Measurements from ENCODE around the gene DIS3L2. TPM values are rescaled to one million over a fixed set of nuclear protein-coding genes. Genes with fewer than 3 reads are reported as not detected.

Gene DIS3L2
- total and polyA plus RNA-seq, 2 of the 8 experiments (the other 6 are each of a cell fraction or from before 2014, with no cell fraction given): 11.5 to 21.6 TPM

DNA sequence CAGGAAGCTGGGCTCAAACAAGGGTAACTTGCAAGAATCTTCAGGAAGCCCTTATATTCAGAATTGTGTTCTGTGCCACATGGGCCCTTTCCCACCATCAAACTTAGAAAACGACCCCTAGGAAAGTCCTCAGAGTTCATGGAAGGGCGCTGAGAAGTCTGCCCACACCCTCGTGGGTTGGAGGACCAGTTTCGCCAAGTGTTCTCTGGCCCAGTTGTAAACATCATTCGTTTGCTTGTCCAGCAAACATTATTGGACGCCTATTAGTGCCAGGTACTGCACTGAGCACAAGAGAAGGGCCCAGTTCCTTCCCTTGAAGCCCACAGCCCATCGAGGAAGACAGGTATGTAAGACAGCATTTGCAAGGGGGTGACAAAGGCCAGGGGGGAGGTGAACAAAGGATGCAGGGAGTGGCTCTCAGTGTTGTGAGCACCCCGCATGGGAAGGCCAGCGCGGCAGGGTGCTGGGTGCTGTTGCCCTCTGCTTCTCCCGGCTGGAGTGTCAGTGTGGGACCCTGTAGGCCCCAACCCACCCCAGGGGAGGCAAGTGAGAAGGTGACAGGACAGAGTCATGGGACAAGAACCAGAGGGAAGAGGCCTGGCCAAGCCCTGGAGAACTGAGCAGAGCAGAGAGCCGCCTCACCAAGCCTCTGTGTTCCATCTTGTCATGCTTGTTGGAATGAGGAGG lies 356.8 kb downstream of the DIS3L2 start (continued):
- no peak for TF ChIP-seq HDAC2 (IDR thresholded peaks at IDR 0.05; ENCODE audit: borderline replicate concordance in 1 of 2, low read depth in 2 of 2, low read length in 2 of 2)
- no peak for TF ChIP-seq EP300 (IDR thresholded peaks at IDR 0.05; ENCODE audit: borderline replicate concordance in 1 of 2, low read depth in 2 of 2, low read length in 2 of 2)
- no peak for TF ChIP-seq ASH2L (IDR thresholded peaks at IDR 0.05; ENCODE audit: low read length)
- no peak for TF ChIP-seq GABPA (IDR thresholded peaks at IDR 0.05; ENCODE audit: borderline replicate concordance, insufficient read depth, low read length)
- no peak for TF ChIP-seq KDM4A (IDR thresholded peaks at IDR 0.05; ENCODE audit: low read depth, low read length, severe bottlenecking)
- TF ChIP-seq BACH1 (IDR thresholded peaks at IDR 0.05; ENCODE audit: low read length): no peak

All from H1 (cell line).